H9 (cell line): ENCODE results near the gene EPN1. TPM values are rescaled to one million over a fixed set of nuclear protein-coding genes. Genes with fewer than 3 reads are reported as not detected.

ENCODE experiments used
- DNase-seq: peaks from one replicate; pipeline ENCODE4 v3.0.0-alpha.2; 2017
- H2AFZ ChIP-seq: one replicate; pipeline ENCODE4 v1.6.1; 2013; ENCODE audit warnings: mild to moderate bottlenecking, low read length, control low read depth, moderate library complexity
- H2AK5ac ChIP-seq: 2 replicates; pipeline ENCODE4 v1.6.1; 2013; ENCODE audit warnings: low read length, control low read depth, mixed read lengths; ENCODE audit not compliant: insufficient read length
- H2BK120ac ChIP-seq: one replicate; pipeline ENCODE4 v1.6.1; 2013; ENCODE audit warnings: low read depth, mild to moderate bottlenecking, low read length, control low read depth, inconsistent platforms; ENCODE audit not compliant: poor library complexity, severe bottlenecking
- H2BK12ac ChIP-seq: 2 replicates; pipeline ENCODE4 v1.6.1; 2013; ENCODE audit warnings: low read length, control low read depth, mixed read lengths, low read depth; ENCODE audit not compliant: insufficient read length
- H2BK15ac ChIP-seq: 2 replicates; pipeline ENCODE4 v1.6.1; 2013; ENCODE audit warnings: low read depth, low read length, control low read depth
- H2BK20ac ChIP-seq: one replicate; pipeline ENCODE4 v1.6.1; 2013; ENCODE audit warnings: low read depth, mild to moderate bottlenecking, low read length, control low read depth, inconsistent platforms; ENCODE audit not compliant: poor library complexity, severe bottlenecking
- H2BK5ac ChIP-seq: 2 replicates; pipeline ENCODE4 v1.6.1; 2013; ENCODE audit warnings: low read length, control low read depth, mixed read lengths; ENCODE audit not compliant: insufficient read length
- H3K14ac ChIP-seq: 2 replicates; pipeline ENCODE4 v1.6.1; 2013; ENCODE audit warnings: low read length, control low read depth; ENCODE audit not compliant: insufficient read depth
- H3K18ac ChIP-seq: 2 replicates; pipeline ENCODE4 v1.6.1; 2013; ENCODE audit warnings: low read depth, mild to moderate bottlenecking, mixed read lengths, low read length, control low read depth; ENCODE audit not compliant: insufficient read length
- H3K23ac ChIP-seq: 2 replicates; pipeline ENCODE4 v1.6.1; 2013; ENCODE audit warnings: low read length, control low read depth, mixed read lengths, low read depth; ENCODE audit not compliant: insufficient read length
- H3K23me2 ChIP-seq: 2 replicates; pipeline ENCODE4 v1.6.1; 2013; ENCODE audit warnings: low read depth, mild to moderate bottlenecking, mixed read lengths, low read length, control low read depth; ENCODE audit not compliant: insufficient read length, poor library complexity, severe bottlenecking
- H3K27ac ChIP-seq: 2 replicates; pipeline ENCODE4 v1.5.1; 2013; ENCODE audit warnings: low read length, control low read depth, mixed read lengths, low read depth; ENCODE audit not compliant: insufficient read length
- H3K27me3 ChIP-seq: 2 replicates; pipeline ENCODE4 v1.6.1; 2013; ENCODE audit warnings: low read length, control low read depth, inconsistent platforms; ENCODE audit not compliant: insufficient read depth
- H3K4ac ChIP-seq: 2 replicates; pipeline ENCODE4 v1.6.1; 2013; ENCODE audit warnings: low read depth, mild to moderate bottlenecking, control low read depth, inconsistent platforms, low read length, moderate library complexity
- H3K4me1 ChIP-seq: 2 replicates; pipeline ENCODE4 v1.6.1; 2013; ENCODE audit warnings: low read length, control low read depth, inconsistent platforms; ENCODE audit not compliant: insufficient read depth
- H3K4me2 ChIP-seq: 2 replicates; pipeline ENCODE4 v1.6.1; 2013; ENCODE audit warnings: low read length, control low read depth, mixed read lengths; ENCODE audit not compliant: insufficient read length, insufficient read depth
- H3K56ac ChIP-seq: 2 replicates; pipeline ENCODE4 v1.6.1; 2013; ENCODE audit warnings: low read depth, mild to moderate bottlenecking, mixed read lengths, low read length, control low read depth; ENCODE audit not compliant: insufficient read length
- H3K79me1 ChIP-seq: 2 replicates; pipeline ENCODE4 v1.6.1; 2013; ENCODE audit warnings: low read depth, mild to moderate bottlenecking, moderate library complexity, low read length, control low read depth, inconsistent platforms; ENCODE audit not compliant: insufficient read depth, poor library complexity, severe bottlenecking
- H3K79me2 ChIP-seq: 2 replicates; pipeline ENCODE4 v1.6.1; 2013; ENCODE audit warnings: low read length, control low read depth, inconsistent platforms; ENCODE audit not compliant: insufficient read depth
- H3K9ac ChIP-seq: 2 replicates; pipeline ENCODE4 v1.6.1; 2013; ENCODE audit warnings: low read length, control low read depth, mixed read lengths; ENCODE audit not compliant: insufficient read length; ENCODE audit errors: extremely low read depth
- H3K9me3 ChIP-seq: one replicate; pipeline ENCODE4 v1.6.1; 2013; ENCODE audit warnings: low read depth, low read length, inconsistent platforms; ENCODE audit not compliant: control insufficient read depth
- H3T11ph ChIP-seq: one replicate; pipeline ENCODE4 v1.6.1; 2013; ENCODE audit warnings: mild to moderate bottlenecking, low read length, control low read depth, inconsistent platforms
- H4K20me1 ChIP-seq: one replicate; pipeline ENCODE4 v1.6.1; 2013; ENCODE audit not compliant: control insufficient read depth, insufficient read length, insufficient read depth
- H4K5ac ChIP-seq: 2 replicates; pipeline ENCODE4 v1.6.1; 2013; ENCODE audit warnings: low read depth, mild to moderate bottlenecking, mixed read lengths, low read length, control low read depth; ENCODE audit not compliant: insufficient read length
- H4K8ac ChIP-seq: replicated peaks from 2 replicates; pipeline ENCODE4 v1.6.1; 2013; ENCODE audit warnings: low read length, control low read depth, mixed read lengths, low read depth; ENCODE audit not compliant: insufficient read length
- H4K91ac ChIP-seq: 2 replicates; pipeline ENCODE4 v1.6.1; 2013; ENCODE audit warnings: low read depth, mild to moderate bottlenecking, moderate library complexity, mixed read lengths, low read length, control low read depth; ENCODE audit not compliant: insufficient read length
- H3K27ac Mint-ChIP-seq, 3 experiments: 2 replicates in 2 of 3; 3 replicates in 1 of 3; pipeline ENCODE4 v1.8.0; 2020 to 2021; ENCODE audit warnings: mixed read lengths in 3 of 3, mild to moderate bottlenecking in 1 of 3, moderate library complexity in 1 of 3
- H3K27me3 Mint-ChIP-seq: 2 replicates; pipeline ENCODE4 v1.8.0; 2021; ENCODE audit warnings: low read depth, mild to moderate bottlenecking, moderate library complexity, mixed read lengths
- H3K36me3 Mint-ChIP-seq, 3 experiments: 2 replicates in 2 of 3; 3 replicates in 1 of 3; pipeline ENCODE4 v1.8.0; 2020 to 2021; ENCODE audit warnings: low read depth in 3 of 3, mixed read lengths in 3 of 3; ENCODE audit not compliant: insufficient read depth in 1 of 3
- H3K4me1 Mint-ChIP-seq, 2 experiments: 2 replicates each; pipeline ENCODE4 v1.8.0; 2020; ENCODE audit warnings: mixed read lengths in 2 of 2
- H3K4me3 Mint-ChIP-seq, 2 experiments: 2 replicates in 1 of 2; 3 replicates in 1 of 2; pipeline ENCODE4 v1.8.0; 2020 to 2021; ENCODE audit warnings: mild to moderate bottlenecking in 2 of 2, mixed read lengths in 2 of 2, moderate library complexity in 1 of 2
- H3K9me3 Mint-ChIP-seq, 2 experiments: 2 replicates in 1 of 2; 3 replicates in 1 of 2; pipeline ENCODE4 v1.8.0; 2020; ENCODE audit warnings: mild to moderate bottlenecking in 2 of 2, mixed read lengths in 2 of 2, moderate library complexity in 1 of 2
- CTCF ChIP-seq: fragments of 200-600 bp; sonication (generic); conservative IDR thresholded peaks from 3 replicates; pipeline ENCODE4 v1.8.0; 2021; ENCODE audit warnings: antibody characterized with exemption, mild to moderate bottlenecking
- WGBS: extraction: QIAGEN DNeasy Blood & Tissue Kit; methylation state at CpG from one replicate; pipeline ENCODE4 v1.1.7; 2013; ENCODE audit warnings: missing lambda C conversion rate, low lambda C conversion rate, mixed read lengths; ENCODE audit not compliant: insufficient read length; ENCODE audit errors: extremely low coverage; 5-methylcytosine and 5-hydroxymethylcytosine counted together
- total RNA-seq: library from RNA; stranded (reverse); gene quantifications from 2 replicates; pipeline ENCODE4 v1.2.1, GENCODE V29; 2021

EPN1 gene
- total RNA-seq, 1 experiment from 2014 or later: 159 TPM

- H3K9me3 ChIP-seq: no peaks in the 10 kb centered on the region
- no peak overlapping the region for H2BK15ac ChIP-seq
- no peak overlapping the region for H3K4me2 ChIP-seq
- no peaks in the 10 kb centered on the region for H3K27me3 Mint-ChIP-seq
- H4K20me1 ChIP-seq: no peaks in the 10 kb centered on the region
- TF ChIP-seq CTCF: no peak
- no peaks in the 10 kb centered on the region for H3K9me3 Mint-ChIP-seq
- no peak overlapping the region for H3K27ac ChIP-seq
- H4K91ac ChIP-seq: no peak overlapping the region
- no peak overlapping the region for H3K56ac ChIP-seq
- H3K14ac ChIP-seq: no peak overlapping the region
- WGBS: no CpG with 5 or more reads among the region's 31 CpGs
- H3K27me3 ChIP-seq: no peaks in the 10 kb centered on the region
- no peaks in the 10 kb centered on the region for H3K23me2 ChIP-seq
- no peak overlapping the region for H3K23ac ChIP-seq
- no peak overlapping the region for H2BK12ac ChIP-seq
- no peak overlapping the region for H4K5ac ChIP-seq
- H3K18ac ChIP-seq: no peak overlapping the region
- no peak overlapping the region for H4K8ac ChIP-seq
- no peak overlapping the region for H2AFZ ChIP-seq
- no peaks in the 10 kb centered on the region for H3K79me2 ChIP-seq
- H3K9ac ChIP-seq: no peak overlapping the region
- H3K4me1 Mint-ChIP-seq: no peaks in the 10 kb centered on the region
- no peak overlapping the region for H2BK5ac ChIP-seq
- no peak overlapping the region for H2BK120ac ChIP-seq
- H3K4ac ChIP-seq: no peak overlapping the region
- H2AK5ac ChIP-seq: no peak overlapping the region
- no peaks in the 10 kb centered on the region for H3K79me1 ChIP-seq
- H2BK20ac ChIP-seq: no peak overlapping the region
- H3T11ph ChIP-seq: no peak overlapping the region
- no peaks in the 10 kb centered on the region for H3K4me1 ChIP-seq
- no peak for DNase-seq
- no peak overlapping the region for H3K4me3 Mint-ChIP-seq
- no peak overlapping the region for H3K27ac Mint-ChIP-seq
- H3K36me3 Mint-ChIP-seq: peaks cover 20 to 64% (median 55%) of the 10 kb centered on the region in 3 experiments; a peak in 6 of 7 replicates
These were observed 16.8 kb downstream of the EPN1 start for GRCh38 chr19:55691561-55692481.
